Lower lobe of right lung (tissue), 2 donors: ENCODE data around the gene RASSF8. TPM values are rescaled to one million over a fixed set of nuclear protein-coding genes. Genes with fewer than 3 reads are reported as not detected.

Experiments
- ATAC-seq, 2 donors: fragments of 200-7000 bp; cut with Tn5 transposase; one replicate each; pipeline ENCODE4 v1.9.1; 2020 to 2022; ENCODE audit warnings: mild to moderate bottlenecking in 2 of 2, moderate library complexity in 2 of 2
- DNase-seq: peaks from one replicate; pipeline ENCODE4 v3.0.0-alpha.2; 2020
- H3K27ac ChIP-seq: fragments of 200-600 bp; one replicate; pipeline ENCODE4 v1.8.0; 2022
- H3K27me3 ChIP-seq: fragments of 200-600 bp; one replicate; pipeline ENCODE4 v1.8.0; 2022; ENCODE audit warnings: low read depth
- H3K36me3 ChIP-seq: fragments of 200-600 bp; one replicate; pipeline ENCODE4 v1.8.0; 2022; ENCODE audit warnings: mild to moderate bottlenecking
- H3K4me1 ChIP-seq: fragments of 200-600 bp; one replicate; pipeline ENCODE4 v1.8.0; 2022
- H3K4me3 ChIP-seq: fragments of 200-600 bp; one replicate; pipeline ENCODE4 v1.8.0; 2022; ENCODE audit warnings: mild to moderate bottlenecking
- H3K9me3 ChIP-seq: fragments of 200-600 bp; one replicate; pipeline ENCODE4 v1.8.0; 2022
- CTCF ChIP-seq: fragments of 200-600 bp; IDR thresholded peaks from one replicate; pipeline ENCODE4 v1.8.0; 2022; ENCODE audit warnings: antibody characterized with exemption, mild to moderate bottlenecking
- intact Hi-C: fragments of 100-400 bp; cut with DNase I; formaldehyde crosslinking; loops from one replicate; pipeline ENCODE4 v1.11.0; 2022
- total RNA-seq: library from RNA; stranded (reverse); fragmentation: NEBNext Ultra II Directional; extraction: Animal tissue kit (Norgen Biotek cat#: 25700); gene quantifications from one replicate; pipeline ENCODE4 v1.2.1, GENCODE V29; 2021
- donor health status: DM: no; HTN: yes; CAD: no; lungs with severe emphysema.

RASSF8 gene
- total RNA-seq, 1 donor from 2014 or later = 62.1 TPM

- TF ChIP-seq CTCF = no peak
- H3K27me3 ChIP-seq = peaks cover 68% of the 10 kb centered on the region
- peak overlapping the region; percentile 79 for H3K27ac ChIP-seq
- ATAC-seq (peak; percentile 84 to 85), DNase-seq (peak; percentile 81)
- H3K4me1 ChIP-seq = peaks cover 50% of the 10 kb centered on the region
- H3K4me3 ChIP-seq = peak overlapping the region; percentile 62
- no peaks in the 10 kb centered on the region for H3K36me3 ChIP-seq
- no peaks in the 10 kb centered on the region for H3K9me3 ChIP-seq
- intact Hi-C loops = no loop called here
These were observed 167.2 kb downstream of the RASSF8 start for GRCh38 chr12:26125400-26126339.

- intact Hi-C loops = no loop called here
- H3K4me3 ChIP-seq = peak overlapping the region; percentile 62
- H3K4me1 ChIP-seq = peaks cover 45% of the 10 kb centered on the region
- DNase-seq = peak; percentile 89
- H3K36me3 ChIP-seq = no peaks in the 10 kb centered on the region
- no peak for TF ChIP-seq CTCF
- H3K9me3 ChIP-seq = no peaks in the 10 kb centered on the region
- ATAC-seq = peak; percentile 81 to 87
- peak overlapping the region; percentile 79 for H3K27ac ChIP-seq
- peaks cover 59% of the 10 kb centered on the region for H3K27me3 ChIP-seq
These were observed 168.1 kb downstream of the RASSF8 start for GRCh38 chr12:26126340-26127284.

- no peaks in the 10 kb centered on the region for H3K9me3 ChIP-seq
- TF ChIP-seq CTCF = no peak
- H3K4me1 ChIP-seq = peaks cover 41% of the 10 kb centered on the region
- H3K27ac ChIP-seq = no peak overlapping the region
- DNase-seq (no peak), ATAC-seq (no peak)
- no peaks in the 10 kb centered on the region for H3K36me3 ChIP-seq
- no peak overlapping the region for H3K4me3 ChIP-seq
- H3K27me3 ChIP-seq = peaks cover 55% of the 10 kb centered on the region
- intact Hi-C loops = no loop called here
These were observed 168.9 kb downstream of the RASSF8 start for GRCh38 chr12:26127404-26127803.

DNA sequence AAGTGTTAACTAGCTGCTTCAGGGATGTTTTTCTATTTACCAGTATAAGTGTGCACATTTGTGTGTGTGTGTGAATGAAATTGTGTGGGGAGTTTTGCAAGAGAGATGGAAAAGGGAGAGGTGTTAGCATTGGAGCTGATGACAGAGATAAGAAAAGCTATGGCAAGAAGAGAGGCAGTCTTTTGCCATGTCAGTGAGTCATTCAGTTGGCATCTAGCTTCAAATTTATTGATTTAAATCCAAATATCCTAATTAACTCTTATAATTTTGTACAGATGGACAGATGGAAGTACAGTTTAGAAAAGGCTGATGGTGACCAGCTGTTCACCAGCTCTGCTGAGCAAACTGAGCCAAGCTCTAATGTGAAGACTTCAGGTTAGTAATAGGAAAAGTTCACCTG lies 169.7 kb downstream of the RASSF8 start:
- H3K9me3 ChIP-seq = no peaks in the 10 kb centered on the region
- TF ChIP-seq CTCF = no peak
- intact Hi-C loops = no loop called here
- no peaks in the 10 kb centered on the region for H3K36me3 ChIP-seq
- H3K4me1 ChIP-seq = peaks cover 36% of the 10 kb centered on the region
- no peak for DNase-seq
- H3K4me3 ChIP-seq = no peak overlapping the region
- no peak overlapping the region for H3K27ac ChIP-seq
- no peak for ATAC-seq
- peaks cover 53% of the 10 kb centered on the region for H3K27me3 ChIP-seq

Other genes starting within 250 kb of the RASSF8 start
- 125 TPM for gene BHLHE41, start 166.4 kb downstream of the RASSF8 start, total RNA-seq
- 12.8 TPM for gene SSPN, start 236.9 kb downstream of the RASSF8 start, total RNA-seq